Liver (tissue), 9 donors: ENCODE data around the gene ASPSCR1. TPM values are rescaled to one million over a fixed set of nuclear protein-coding genes. Genes with fewer than 3 reads are reported as not detected.

Source experiments
- DNase-seq: peaks from one replicate; pipeline ENCODE4 v3.0.0-alpha.2; 2017; ENCODE audit warnings: low spot score
- H3K27ac ChIP-seq, 2 donors: one replicate each; pipeline ENCODE4 v1.7.0; 2013; ENCODE audit warnings: inconsistent platforms in 2 of 2, low read length in 2 of 2, control low read depth in 1 of 2, low read depth in 1 of 2, mild to moderate bottlenecking in 1 of 2
- H3K27me3 ChIP-seq, 4 donors: one replicate each; pipeline versions ENCODE4 v1.6.1 to v1.7.0; 2013; ENCODE audit warnings: low read length in 3 of 4, inconsistent platforms in 1 of 4, mild to moderate bottlenecking in 1 of 4, moderate library complexity in 1 of 4; ENCODE audit not compliant: control insufficient read depth in 4 of 4, insufficient read depth in 4 of 4
- H3K36me3 ChIP-seq, 4 donors: one replicate each; pipeline versions ENCODE4 v1.6.1 to v1.7.0; 2013; ENCODE audit warnings: low read length in 3 of 4, mild to moderate bottlenecking in 3 of 4, low read depth in 1 of 4, moderate library complexity in 1 of 4; ENCODE audit not compliant: control insufficient read depth in 4 of 4, insufficient read depth in 3 of 4
- H3K4me1 ChIP-seq, 4 donors: one replicate each; pipeline versions ENCODE4 v1.6.1 to v1.7.0; 2013; ENCODE audit warnings: low read length in 3 of 4, mild to moderate bottlenecking in 3 of 4, moderate library complexity in 1 of 4; ENCODE audit not compliant: control insufficient read depth in 4 of 4, insufficient read depth in 4 of 4
- H3K4me3 ChIP-seq, 3 donors: one replicate each; pipeline versions ENCODE4 v1.6.1 to v1.7.0; 2013; ENCODE audit warnings: low read length in 3 of 3, control low read depth in 1 of 3, low read depth in 1 of 3, mild to moderate bottlenecking in 1 of 3
- H3K9ac ChIP-seq, 2 donors: one replicate each; pipeline ENCODE4 v1.7.0; 2013; ENCODE audit warnings: low read length in 2 of 2, mild to moderate bottlenecking in 2 of 2, moderate library complexity in 2 of 2, control low read depth in 1 of 2, low read depth in 1 of 2
- H3K9me3 ChIP-seq, 4 donors: one replicate each; pipeline versions ENCODE4 v1.6.1 to v1.7.0; 2013; ENCODE audit warnings: low read length in 3 of 4; ENCODE audit not compliant: control insufficient read depth in 4 of 4
- ATF3 ChIP-seq: IDR thresholded peaks from 2 replicates; pipeline ENCODE4 v1.6.1; 2016; ENCODE audit warnings: antibody characterized with exemption
- FOXA1 ChIP-seq: IDR thresholded peaks from 2 replicates; pipeline ENCODE4 v1.6.1; 2016; ENCODE audit warnings: antibody characterized with exemption
- GABPA ChIP-seq, 2 donors: IDR thresholded peaks in 1 of 2; conservative IDR thresholded peaks in 1 of 2; 2 replicates each; pipeline ENCODE4 v1.6.1; 2016; ENCODE audit warnings: antibody characterized with exemption in 2 of 2, mild to moderate bottlenecking in 1 of 2, moderate library complexity in 1 of 2
- HNF4A ChIP-seq, 2 donors: conservative IDR thresholded peaks; 2 replicates each; pipeline ENCODE4 v1.6.1; 2016; ENCODE audit warnings: antibody characterized with exemption in 2 of 2, mild to moderate bottlenecking in 2 of 2
- HNF4G ChIP-seq: IDR thresholded peaks from 2 replicates; pipeline ENCODE4 v1.6.1; 2016; ENCODE audit warnings: antibody characterized with exemption
- RXRA ChIP-seq, 2 donors: IDR thresholded peaks; 2 replicates each; pipeline ENCODE4 v1.6.1; 2017 to 2018; ENCODE audit warnings: antibody characterized with exemption in 2 of 2, mild to moderate bottlenecking in 1 of 2
- SP1 ChIP-seq: IDR thresholded peaks from 2 replicates; pipeline ENCODE4 v1.6.1; 2018; ENCODE audit warnings: antibody characterized with exemption, mild to moderate bottlenecking
- YY1 ChIP-seq: IDR thresholded peaks from 2 replicates; pipeline ENCODE4 v1.6.1; 2016; ENCODE audit warnings: antibody characterized with exemption, mild to moderate bottlenecking
- WGBS: extraction: QIAGEN DNeasy Blood & Tissue Kit; methylation state at CpG from one replicate; pipeline ENCODE4 v1.1.7; 2013; 5-methylcytosine and 5-hydroxymethylcytosine counted together
- polyA plus RNA-seq, 2 donors: library from polyadenylated mRNA; stranded (reverse) in 1 of 2; unstranded in 1 of 2; fragments of 200-250 nt in 1 of 2; fragments of >200 nt in 1 of 2; fragmentation: Nextera tagmentation in 1 of 2; extraction: Ambion mirVana in 1 of 2; gene quantifications; one replicate each; pipeline versions ENCODE4 v1.2.1 to v1.2.3, GENCODE V29; 2013 to 2015
- total RNA-seq, 2 donors: library from RNA; depleted of rRNA; stranded (reverse); fragments of >200 nt; gene quantifications; one replicate each; pipeline ENCODE4 v1.2.3, GENCODE V29; 2014
- donor health status: healthy.
- donor health status: healthy.
- donor health status: healthy.
- donor health status: healthy.
- donor health status: healthy.

ASPSCR1 gene
- total and polyA plus RNA-seq, 4 donors: 17.8 to 26.2 (median 20.4) TPM

- Histone ChIP-seq H3K4me1 (peaks cover 13 to 64% (median 45%) of the 10 kb centered on the region in 4 donors), H3K36me3 (peaks cover 0 to 8% (median 2%) of the 10 kb centered on the region in 4 donors), H3K27me3 (no peaks in the 10 kb centered on the region), H3K27ac (peak overlapping the region; percentile 40 to 77), H3K9me3 (no peaks in the 10 kb centered on the region), H3K9ac (no peak overlapping the region), H3K4me3 (no peak overlapping the region)
- DNase-seq: no peak
- TF ChIP-seq HNF4A (conservative IDR thresholded peaks at IDR 0.05): peak; percentile 9 to 39
- no peak for TF ChIP-seq YY1
- 75% methylated on average over 14 of the region's 14 CpGs for WGBS
These were observed 68.6 kb downstream of the ASPSCR1 start for GRCh38 chr17:82045936-82046484.

GRCh38 chr17:82046903-82047302 lies 69.5 kb downstream of the ASPSCR1 start:
- Histone ChIP-seq H3K9ac (no peak overlapping the region), H3K4me1 (peaks cover 14 to 57% (median 42%) of the 10 kb centered on the region in 4 donors), H3K27me3 (no peaks in the 10 kb centered on the region), H3K36me3 (peaks cover 0 to 8% (median 2%) of the 10 kb centered on the region in 4 donors), H3K27ac (no peak overlapping the region), H3K4me3 (no peak overlapping the region), H3K9me3 (no peaks in the 10 kb centered on the region)
- DNase-seq: no peak
- TF ChIP-seq HNF4A (conservative IDR thresholded peaks at IDR 0.05) (no peak), FOXA1 (no peak), YY1 (no peak), ATF3 (no peak)
- 93% methylated on average over 21 of the region's 21 CpGs for WGBS

GRCh38 chr17:82047379-82047778 lies 70.0 kb downstream of the ASPSCR1 start:
- peaks cover 15 to 59% (median 45%) of the 10 kb centered on the region in 4 donors for H3K4me1 ChIP-seq
- no peaks in the 10 kb centered on the region for H3K9me3 ChIP-seq
- H3K27ac ChIP-seq: no peak overlapping the region
- WGBS: 92% methylated on average over 24 of the region's 24 CpGs
- no peak for DNase-seq
- no peaks in the 10 kb centered on the region for H3K27me3 ChIP-seq
- H3K4me3 ChIP-seq: no peak overlapping the region
- peaks cover 0 to 8% (median 2%) of the 10 kb centered on the region in 4 donors for H3K36me3 ChIP-seq
- TF ChIP-seq ATF3 (no peak), HNF4G (no peak)
- no peak overlapping the region for H3K9ac ChIP-seq

GRCh38 chr17:82047914-82048570 lies 70.6 kb downstream of the ASPSCR1 start:
- DNase-seq: no peak
- peaks cover 22 to 64% (median 52%) of the 10 kb centered on the region in 4 donors for H3K4me1 ChIP-seq
- H3K9me3 ChIP-seq: no peaks in the 10 kb centered on the region
- H3K27ac ChIP-seq: peak overlapping the region in 1 of 2 donors; percentile 37
- H3K27me3 ChIP-seq: no peaks in the 10 kb centered on the region
- H3K4me3 ChIP-seq: no peak overlapping the region
- H3K36me3 ChIP-seq: peaks cover 0 to 8% (median 2%) of the 10 kb centered on the region in 4 donors
- H3K9ac ChIP-seq: no peak overlapping the region
- TF ChIP-seq YY1: peak; percentile 84
- no peak for TF ChIP-seq ATF3
- TF ChIP-seq RXRA (IDR thresholded peaks at IDR 0.05): peak in 1 of 2 donors; percentile 61
- TF ChIP-seq HNF4A (conservative IDR thresholded peaks at IDR 0.05): peak; percentile 32 to 67
- TF ChIP-seq GABPA (IDR thresholded peaks at IDR 0.05 in 1 of 2, conservative IDR thresholded peaks at IDR 0.05 in 1 of 2): no peak
- peak; percentile 28 for TF ChIP-seq SP1
- 58% methylated on average over 25 of the region's 25 CpGs for WGBS
